Measurements from ENCODE around the gene ACSL3.

- TF ChIP-seq ZNF274 (IDR thresholded peaks at IDR 0.05; ENCODE audit: low read depth, low read length) (no peak), YY1 (IDR thresholded peaks at IDR 0.05; ENCODE audit: insufficient read depth, insufficient read length) (no peak)
These were observed 59.9 kb downstream of the ACSL3 start for GRCh38 chr2:222920657-222921186.

All from NT2/D1 (cell line).